HCEC 1CT (cell line): ENCODE results near the gene AGBL1.

ENCODE experiments used
- DNase-seq: peaks from one replicate; pipeline ENCODE4 v3.0.0-alpha.2; 2017

The AGBL1 gene

GRCh38 chr15:86611417-86612040 lies 531.9 kb downstream of the AGBL1 start:
- no peak for DNase-seq

GRCh38 chr15:86615411-86615810 lies 535.7 kb downstream of the AGBL1 start:
- DNase-seq = no peak

DNA sequence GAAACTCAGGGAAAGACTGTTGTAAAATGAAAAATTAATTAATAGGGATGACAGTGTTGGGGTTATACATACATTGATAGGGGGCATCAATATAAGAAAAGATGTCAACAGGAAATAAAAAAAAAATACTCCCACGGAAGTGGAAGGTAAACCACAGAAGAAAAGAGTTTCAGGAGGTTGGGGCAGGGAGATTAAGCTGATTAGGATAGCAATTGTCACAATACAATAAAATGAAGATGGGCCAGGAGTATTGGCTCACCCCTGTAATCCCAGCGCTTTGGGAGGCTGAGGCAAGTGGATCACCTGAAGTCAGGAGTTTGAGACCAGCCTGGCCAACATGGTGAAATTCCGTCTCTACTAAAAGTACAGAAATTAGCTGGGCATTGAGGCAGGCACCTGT lies 536.1 kb downstream of the AGBL1 start:
- DNase-seq = no peak

- DNase-seq = no peak
Measured at GRCh38 chr15:86616771-86617170, 537.1 kb downstream of the AGBL1 start.

DNA sequence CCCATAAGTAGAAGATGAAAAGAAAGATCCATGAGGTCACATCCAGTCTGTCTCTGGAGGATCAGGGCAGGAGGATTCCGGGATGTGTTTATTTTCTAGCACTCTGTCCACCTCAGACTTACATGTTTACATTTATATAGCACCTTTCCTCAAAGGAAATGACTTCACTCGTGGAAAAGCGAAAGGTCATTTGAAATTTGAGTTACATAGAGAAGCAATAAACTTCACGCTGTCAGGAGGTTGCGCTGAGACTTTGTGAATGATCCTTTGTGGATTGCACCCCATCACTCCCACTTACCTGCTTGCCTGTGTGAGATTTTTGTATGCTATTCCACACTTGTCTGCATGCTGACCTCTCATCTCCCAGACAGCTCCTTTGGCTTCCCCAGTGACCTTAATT lies 540.5 kb downstream of the AGBL1 start:
- no peak for DNase-seq

DNA sequence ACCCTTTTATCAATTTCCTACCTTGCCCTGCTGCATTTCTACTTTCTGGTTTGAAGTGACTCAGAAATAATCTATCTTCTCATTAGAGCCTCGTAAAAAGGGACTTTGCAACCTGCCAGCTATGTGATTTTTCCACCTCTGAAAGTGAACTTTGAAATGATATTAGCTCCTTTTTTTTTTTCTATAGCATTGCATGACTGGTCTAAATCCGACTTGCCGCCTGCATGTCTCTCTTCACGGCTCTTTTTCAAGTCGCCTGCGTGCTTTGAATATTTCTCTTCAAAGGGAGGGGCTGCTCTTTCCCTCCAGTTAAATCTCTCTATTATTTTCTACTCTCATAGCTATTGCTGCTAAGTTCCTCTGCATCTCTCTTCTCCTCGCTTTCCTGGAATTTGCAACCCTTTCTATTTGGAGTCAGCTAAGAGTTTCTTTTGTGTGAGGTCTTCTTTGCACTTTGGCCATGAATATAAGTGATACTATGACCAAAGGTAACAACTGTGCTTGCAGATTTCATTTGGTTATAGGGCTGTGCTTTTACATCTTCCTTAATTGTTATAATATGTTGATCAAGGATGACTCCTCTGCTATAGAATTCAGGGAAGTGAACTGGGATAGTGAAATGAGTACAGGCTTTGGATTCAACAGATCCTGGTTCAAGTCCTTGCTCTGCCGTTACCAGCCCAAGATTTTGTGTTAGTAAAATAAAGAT lies 541.1 kb downstream of the AGBL1 start:
- DNase-seq = no peak

GRCh38 chr15:86623236-86623635 lies 543.6 kb downstream of the AGBL1 start:
- no peak for DNase-seq

DNA sequence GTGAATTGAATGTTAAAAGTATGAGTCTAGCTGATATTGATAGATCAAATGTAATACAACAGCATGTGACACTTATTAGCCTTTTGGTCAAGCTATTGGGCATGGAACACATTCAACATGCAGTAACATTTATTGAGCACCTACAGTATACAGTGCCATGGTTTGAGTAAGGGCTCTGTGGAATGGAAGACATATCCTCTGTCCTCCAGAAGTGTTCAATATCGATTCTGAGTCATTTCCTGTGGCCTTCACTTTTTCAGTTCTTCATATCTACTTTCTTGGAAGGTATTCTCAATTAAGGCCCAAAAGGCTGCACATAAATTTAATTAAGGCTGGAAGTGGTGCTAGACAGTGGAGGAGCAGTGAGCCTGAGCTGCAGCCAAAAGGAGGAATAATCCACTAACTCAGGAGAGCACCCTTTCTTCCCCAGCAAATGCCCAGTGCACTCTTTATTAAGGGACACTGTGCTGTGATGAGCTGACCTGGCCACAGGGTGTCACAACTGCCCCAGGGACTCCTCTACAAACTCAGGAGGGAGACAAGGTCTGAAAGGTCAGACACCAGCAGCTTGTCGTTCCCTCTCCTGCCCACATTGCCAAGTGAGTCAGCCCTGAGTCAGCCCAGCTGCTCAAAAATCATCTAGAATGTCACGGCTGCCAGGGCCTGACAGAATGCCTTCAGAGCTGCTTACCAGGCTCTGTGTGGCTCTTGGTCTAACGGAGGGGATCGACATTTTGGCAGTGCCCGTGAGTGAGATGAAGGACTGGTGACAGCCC lies 544.8 kb downstream of the AGBL1 start:
- DNase-seq = peak; percentile 42

DNA sequence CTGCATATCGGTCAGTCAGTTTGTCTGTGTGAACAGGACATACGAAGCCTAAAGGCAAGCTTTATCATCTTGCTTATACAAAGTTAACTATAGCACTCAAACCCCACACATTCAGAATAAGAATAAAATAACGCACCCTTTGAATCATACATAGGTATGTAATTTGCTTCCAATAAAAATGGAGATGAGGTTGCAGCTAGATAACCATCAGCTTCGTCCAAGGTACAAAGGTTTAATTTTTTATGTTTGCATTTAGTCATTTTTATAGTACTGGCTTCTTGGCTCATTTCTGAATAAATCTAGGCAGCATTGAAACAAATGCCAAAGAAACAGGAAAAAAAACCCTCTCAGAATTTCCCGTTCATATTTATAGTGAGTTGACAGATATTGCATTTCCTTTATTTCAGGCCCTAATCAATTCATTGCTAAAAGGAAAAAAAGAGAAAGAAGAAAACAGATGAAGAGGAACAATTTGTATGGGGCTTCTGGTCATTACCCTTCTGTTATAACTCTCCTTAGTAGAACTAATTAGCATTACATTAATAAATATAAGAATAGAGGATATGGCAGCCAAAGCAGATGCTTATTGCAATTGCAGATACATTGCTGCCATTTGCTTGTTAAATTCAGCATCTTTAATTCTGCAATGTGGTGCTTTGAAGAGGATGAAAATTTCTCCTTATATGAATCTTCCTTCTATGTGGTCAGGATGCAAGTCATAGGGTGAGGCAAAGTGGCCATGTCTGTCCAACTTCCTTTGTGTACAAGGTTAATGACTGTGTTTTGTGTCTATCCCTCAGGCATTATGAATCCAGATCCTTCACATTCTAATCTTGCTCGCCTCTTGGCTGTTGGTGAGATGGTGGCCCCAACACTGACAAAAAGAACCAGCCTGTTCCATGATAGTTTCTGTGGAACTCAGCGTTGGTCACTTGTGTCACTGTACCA lies 550.0 kb downstream of the AGBL1 start:
- DNase-seq = no peak

DNA sequence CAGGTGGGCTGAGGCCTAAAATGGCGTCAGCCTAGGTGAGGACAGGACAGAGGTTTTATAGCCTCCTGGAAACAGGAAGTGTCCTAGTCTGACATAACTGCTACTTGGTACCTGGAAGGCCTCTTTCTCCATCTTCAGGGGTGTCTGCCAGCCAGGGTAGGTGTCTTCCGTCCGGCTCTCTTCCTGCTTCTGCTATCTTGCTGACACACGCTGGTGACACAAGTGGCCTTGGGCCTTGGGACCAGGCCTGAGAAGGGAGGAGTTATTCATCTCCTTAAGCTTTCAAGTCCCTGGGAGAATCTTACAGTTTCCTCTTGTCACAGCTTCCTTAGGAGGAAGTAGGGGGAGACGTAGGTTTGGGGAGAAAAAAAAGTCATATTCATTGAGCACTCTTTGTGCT lies 551.3 kb downstream of the AGBL1 start:
- no peak for DNase-seq

GRCh38 chr15:86634146-86634545 lies 554.5 kb downstream of the AGBL1 start:
- DNase-seq = no peak

GRCh38 chr15:86634992-86635638 lies 555.4 kb downstream of the AGBL1 start:
- DNase-seq = no peak

DNA sequence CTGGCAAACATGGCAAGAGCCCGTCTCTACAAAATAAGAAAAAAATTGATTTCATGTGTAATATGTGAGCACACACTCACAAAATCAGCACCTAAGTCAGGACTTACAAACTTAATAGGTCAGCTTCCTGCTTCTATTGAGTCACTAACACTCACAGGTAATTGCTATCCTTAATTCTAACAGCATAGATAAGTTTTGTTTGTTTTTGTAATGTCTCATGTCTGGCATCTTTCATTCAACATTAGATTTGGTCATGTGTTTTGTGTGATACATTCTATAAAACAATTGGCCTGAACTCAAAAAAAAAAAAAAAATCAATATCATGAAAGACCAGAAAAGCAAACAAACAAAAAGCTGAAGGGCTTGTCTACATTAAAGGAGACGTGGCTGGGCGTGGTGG lies 564.7 kb downstream of the AGBL1 start:
- DNase-seq = no peak

DNA sequence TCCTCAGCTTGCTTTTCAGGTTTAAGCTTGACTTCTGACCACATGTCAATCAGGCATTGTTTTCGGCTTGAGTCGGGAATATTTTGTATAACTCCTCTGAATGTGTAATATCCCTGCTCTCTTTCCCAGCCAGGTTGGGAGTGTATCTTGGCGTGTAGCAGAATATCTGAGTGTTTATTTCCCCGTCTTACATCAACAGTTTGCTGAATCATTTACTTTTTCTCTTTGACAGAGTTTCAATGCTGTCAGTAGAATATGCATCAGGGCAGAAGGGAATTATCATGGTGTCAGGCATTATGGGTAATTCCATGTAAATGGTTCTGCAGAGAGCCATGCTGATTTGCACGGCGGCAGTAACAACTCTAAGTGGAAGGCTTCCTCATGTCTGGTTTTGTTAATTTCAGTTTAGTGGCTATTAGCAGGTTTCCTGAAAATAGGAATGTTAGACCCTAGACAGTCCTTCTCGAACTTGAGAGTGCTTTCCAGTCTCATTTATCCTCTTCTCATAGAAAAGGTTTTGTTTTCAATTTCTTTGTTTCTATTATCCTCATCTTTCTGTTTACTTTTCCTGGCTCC lies 566.3 kb downstream of the AGBL1 start:
- no peak for DNase-seq

GRCh38 chr15:86647810-86648440 lies 568.3 kb downstream of the AGBL1 start:
- DNase-seq = no peak

GRCh38 chr15:86649277-86649676 lies 569.6 kb downstream of the AGBL1 start:
- DNase-seq = no peak

- no peak for DNase-seq
Measured at GRCh38 chr15:86650094-86650493, 570.4 kb downstream of the AGBL1 start.

GRCh38 chr15:86653344-86654197 lies 573.9 kb downstream of the AGBL1 start:
- no peak for DNase-seq

DNA sequence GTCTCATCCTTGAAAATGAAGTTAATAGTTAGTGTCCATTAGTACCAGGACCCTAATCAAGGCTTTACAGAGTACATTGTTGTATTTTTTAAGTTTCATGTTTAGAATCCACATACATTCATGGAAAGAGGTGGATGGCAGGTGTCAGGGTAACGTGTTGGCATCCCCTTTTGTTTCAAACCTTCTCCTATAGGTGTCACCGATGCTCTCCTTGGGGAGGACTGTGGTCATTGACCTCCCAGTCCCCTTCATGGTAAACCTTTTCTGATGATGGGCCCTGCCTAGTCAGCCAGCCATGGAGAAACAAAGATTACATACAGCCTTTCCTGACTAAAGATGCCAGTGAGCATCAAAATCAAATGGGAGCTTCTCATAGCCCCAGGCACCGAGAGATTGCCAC lies 574.8 kb downstream of the AGBL1 start:
- DNase-seq = no peak

GRCh38 chr15:86657305-86657704 lies 577.6 kb downstream of the AGBL1 start:
- no peak for DNase-seq
